Skeletal muscle satellite cell (primary cell): ENCODE data around the gene ANO10.

Source experiments
- H3K27me3 ChIP-seq: 2 replicates; pipeline ENCODE4 v1.7.0; 2013; ENCODE audit warnings: low read length; ENCODE audit not compliant: control insufficient read depth, insufficient read depth
- H3K36me3 ChIP-seq: 2 replicates; pipeline ENCODE4 v1.7.0; 2013; ENCODE audit warnings: mild to moderate bottlenecking, control low read depth, low read length; ENCODE audit not compliant: insufficient read depth
- H3K4me1 ChIP-seq: 2 replicates; pipeline ENCODE4 v1.7.0; 2013; ENCODE audit warnings: low read length; ENCODE audit not compliant: control insufficient read depth, insufficient read depth
- H3K4me2 ChIP-seq: 2 replicates; pipeline ENCODE4 v1.7.0; 2013; ENCODE audit warnings: mild to moderate bottlenecking, low read length
- H3K4me3 ChIP-seq: 2 replicates; pipeline ENCODE4 v1.7.0; 2013; ENCODE audit warnings: low read length
- H3K9ac ChIP-seq: 2 replicates; pipeline ENCODE4 v1.7.0; 2013; ENCODE audit warnings: mild to moderate bottlenecking, low read depth, low read length, moderate library complexity
- H3K9me3 ChIP-seq: replicated peaks from 2 replicates; pipeline ENCODE4 v1.7.0; 2013; ENCODE audit warnings: mild to moderate bottlenecking, control low read depth, low read length

ANO10 gene

GRCh38 chr3:43378066-43378935 is 243.5 kb downstream of the ANO10 start:
- Histone ChIP-seq H3K27me3 (no peaks in the 10 kb centered on the region), H3K4me1 (peaks cover 25% of the 10 kb centered on the region), H3K36me3 (no peaks in the 10 kb centered on the region), H3K4me3 (no peak overlapping the region), H3K9me3 (no peaks in the 10 kb centered on the region), H3K4me2 (no peak overlapping the region), H3K9ac (no peak overlapping the region)

- peaks cover 20% of the 10 kb centered on the region for H3K4me1 ChIP-seq
- no peaks in the 10 kb centered on the region for H3K36me3 ChIP-seq
- no peaks in the 10 kb centered on the region for H3K27me3 ChIP-seq
- no peak overlapping the region for H3K4me3 ChIP-seq
- no peak overlapping the region for H3K9ac ChIP-seq
- no peaks in the 10 kb centered on the region for H3K9me3 ChIP-seq
- no peak overlapping the region for H3K4me2 ChIP-seq
Observed at GRCh38 chr3:43373560-43373928, 248.3 kb downstream of the ANO10 start.

GRCh38 chr3:43372809-43373559 is 248.8 kb downstream of the ANO10 start:
- no peak overlapping the region for H3K4me3 ChIP-seq
- peaks cover 15% of the 10 kb centered on the region for H3K4me1 ChIP-seq
- no peaks in the 10 kb centered on the region for H3K9me3 ChIP-seq
- H3K9ac ChIP-seq: no peak overlapping the region
- H3K4me2 ChIP-seq: no peak overlapping the region
- no peaks in the 10 kb centered on the region for H3K27me3 ChIP-seq
- H3K36me3 ChIP-seq: no peaks in the 10 kb centered on the region

GRCh38 chr3:43372007-43372740 is 249.6 kb downstream of the ANO10 start:
- Histone ChIP-seq H3K4me1 (peaks cover 15% of the 10 kb centered on the region), H3K4me2 (no peak overlapping the region), H3K9me3 (no peaks in the 10 kb centered on the region), H3K27me3 (no peaks in the 10 kb centered on the region), H3K36me3 (no peaks in the 10 kb centered on the region), H3K9ac (no peak overlapping the region), H3K4me3 (no peak overlapping the region)

- H3K9ac ChIP-seq: no peak overlapping the region
- H3K9me3 ChIP-seq: no peaks in the 10 kb centered on the region
- no peak overlapping the region for H3K4me3 ChIP-seq
- peaks cover 20% of the 10 kb centered on the region for H3K4me1 ChIP-seq
- H3K4me2 ChIP-seq: no peak overlapping the region
- H3K27me3 ChIP-seq: no peaks in the 10 kb centered on the region
- H3K36me3 ChIP-seq: no peaks in the 10 kb centered on the region
Observed at GRCh38 chr3:43371494-43371893, 250.3 kb downstream of the ANO10 start.

GRCh38 chr3:43370293-43370980 is 251.4 kb downstream of the ANO10 start:
- no peak overlapping the region for H3K9ac ChIP-seq
- H3K4me1 ChIP-seq: peaks cover 21% of the 10 kb centered on the region
- no peak overlapping the region for H3K4me2 ChIP-seq
- H3K9me3 ChIP-seq: no peaks in the 10 kb centered on the region
- peaks cover 7% of the 10 kb centered on the region for H3K36me3 ChIP-seq
- no peaks in the 10 kb centered on the region for H3K27me3 ChIP-seq
- H3K4me3 ChIP-seq: no peak overlapping the region

- Histone ChIP-seq H3K36me3 (peaks cover 9% of the 10 kb centered on the region), H3K4me2 (no peak overlapping the region), H3K27me3 (no peaks in the 10 kb centered on the region), H3K9ac (no peak overlapping the region), H3K9me3 (no peaks in the 10 kb centered on the region), H3K4me3 (no peak overlapping the region), H3K4me1 (peaks cover 21% of the 10 kb centered on the region)
Observed at GRCh38 chr3:43369404-43370292, 252.2 kb downstream of the ANO10 start.

- peaks cover 9% of the 10 kb centered on the region for H3K36me3 ChIP-seq
- H3K27me3 ChIP-seq: no peaks in the 10 kb centered on the region
- no peak overlapping the region for H3K9ac ChIP-seq
- no peak overlapping the region for H3K4me3 ChIP-seq
- H3K4me2 ChIP-seq: no peak overlapping the region
- H3K9me3 ChIP-seq: no peaks in the 10 kb centered on the region
- peaks cover 11% of the 10 kb centered on the region for H3K4me1 ChIP-seq
Observed at GRCh38 chr3:43366885-43367284, 254.9 kb downstream of the ANO10 start.

- Histone ChIP-seq H3K4me1 (peaks cover 11% of the 10 kb centered on the region), H3K9me3 (no peaks in the 10 kb centered on the region), H3K9ac (no peak overlapping the region), H3K4me3 (no peak overlapping the region), H3K36me3 (peaks cover 9% of the 10 kb centered on the region), H3K27me3 (no peaks in the 10 kb centered on the region), H3K4me2 (no peak overlapping the region)
Observed at GRCh38 chr3:43366481-43366880, 255.3 kb downstream of the ANO10 start.

GRCh38 chr3:43365601-43366305 is 256.1 kb downstream of the ANO10 start:
- peaks cover 11% of the 10 kb centered on the region for H3K4me1 ChIP-seq
- no peak overlapping the region for H3K4me3 ChIP-seq
- no peaks in the 10 kb centered on the region for H3K9me3 ChIP-seq
- no peak overlapping the region for H3K9ac ChIP-seq
- no peaks in the 10 kb centered on the region for H3K27me3 ChIP-seq
- H3K36me3 ChIP-seq: peaks cover 9% of the 10 kb centered on the region
- H3K4me2 ChIP-seq: no peak overlapping the region
